H1 (cell line): ENCODE measurements around the gene ASCL5. TPM values are rescaled to one million over a fixed set of nuclear protein-coding genes. Genes with fewer than 3 reads are reported as not detected.

ENCODE experiments used
- CTCF ChIA-PET: fragments of 300-600 bp; sonication (Branson Sonifier 250); formaldehyde crosslinking; loops from one replicate; lab custom pipeline; 2021; ENCODE audit not compliant: partially characterized antibody; lab: Charles Lee
- POLR2A ChIA-PET: fragments of 300-600 bp; sonication (Branson Sonifier 250); formaldehyde crosslinking; loops from one replicate; lab custom pipeline; 2021; ENCODE audit warnings: inconsistent platforms; ENCODE audit not compliant: partially characterized antibody; lab: Charles Lee
- DNase-seq, 2 experiments: peaks; one replicate each; pipeline versions ENCODE4 v3.0.0 to v3.0.0-alpha.2; 2010 to 2022; ENCODE audit warnings: low spot score in 2 of 2, low read depth in 1 of 2, mixed read lengths in 1 of 2
- FAIRE-seq: peaks from 2 replicates; lab custom pipeline; 2011; peaks lifted over from hg19 to GRCh38; lab: Jason Lieb, UNC
- H2AFZ ChIP-seq: 2 replicates; pipeline ENCODE4 v1.8.1; 2012; ENCODE audit warnings: low read length, inconsistent platforms
- H2AK5ac ChIP-seq: 2 replicates; pipeline ENCODE4 v1.6.1; 2013; ENCODE audit warnings: low read depth, low read length
- H2BK120ac ChIP-seq: replicated peaks from 2 replicates; pipeline ENCODE3; 2013; ENCODE audit warnings: low read depth, low read length, inconsistent platforms
- H2BK12ac ChIP-seq: 2 replicates; pipeline ENCODE4 v1.6.1; 2013; ENCODE audit warnings: low read depth, low read length
- H2BK15ac ChIP-seq: 2 replicates; pipeline ENCODE4 v1.6.1; 2013; ENCODE audit warnings: low read length
- H2BK20ac ChIP-seq: 2 replicates; pipeline ENCODE4 v1.6.1; 2013; ENCODE audit warnings: low read length
- H2BK5ac ChIP-seq: 2 replicates; pipeline ENCODE4 v1.6.1; 2013; ENCODE audit warnings: low read depth, low read length
- H3K14ac ChIP-seq: 2 replicates; pipeline ENCODE4 v1.6.1; 2013; ENCODE audit warnings: inconsistent platforms; ENCODE audit not compliant: insufficient read length
- H3K18ac ChIP-seq: 2 replicates; pipeline ENCODE4 v1.6.1; 2013; ENCODE audit warnings: low read length; ENCODE audit errors: extremely low read depth
- H3K23ac ChIP-seq: 2 replicates; pipeline ENCODE4 v1.6.1; 2013; ENCODE audit warnings: inconsistent platforms; ENCODE audit not compliant: insufficient read length
- H3K23me2 ChIP-seq: 2 replicates; pipeline ENCODE4 v1.6.1; 2013; ENCODE audit warnings: low read depth, low read length
- H3K27ac ChIP-seq: 2 replicates; pipeline ENCODE4 v1.6.1; 2011; ENCODE audit warnings: low read depth, low read length, inconsistent platforms
- H3K27me3 ChIP-seq, 4 experiments: replicated peaks in 1 of 4; 1 replicate in 1 of 4; 2 replicates in 3 of 4; pipeline versions ENCODE4 v1.6.1 to v1.8.1; 2011 to 2013; ENCODE audit warnings: low read length in 3 of 4, mild to moderate bottlenecking in 3 of 4, inconsistent platforms in 2 of 4, mixed read lengths in 2 of 4, moderate library complexity in 1 of 4; ENCODE audit not compliant: control insufficient read depth in 3 of 4, insufficient read depth in 3 of 4; ENCODE audit errors: extremely low read depth in 1 of 4
- H3K36me3 ChIP-seq, 4 experiments: 2 replicates each; pipeline versions ENCODE4 v1.6.1 to v1.8.1; 2011 to 2013; ENCODE audit warnings: mild to moderate bottlenecking in 4 of 4, low read length in 3 of 4, moderate library complexity in 2 of 4, control low read depth in 1 of 4, inconsistent platforms in 1 of 4; ENCODE audit not compliant: insufficient read depth in 4 of 4, control insufficient read depth in 2 of 4
- H3K4ac ChIP-seq: replicated peaks from 2 replicates; pipeline ENCODE3; 2013; ENCODE audit warnings: low read length, low read depth, mixed read lengths, inconsistent platforms; ENCODE audit not compliant: insufficient read length
- H3K4me1 ChIP-seq, 4 experiments: replicated peaks in 1 of 4; 1 replicate in 1 of 4; 2 replicates in 3 of 4; pipeline versions ENCODE4 v1.6.1 to v1.8.1; 2011 to 2013; ENCODE audit warnings: low read length in 3 of 4, inconsistent platforms in 2 of 4, mixed read lengths in 1 of 4; ENCODE audit not compliant: insufficient read depth in 4 of 4, control insufficient read depth in 3 of 4
- H3K4me2 ChIP-seq, 2 experiments: 2 replicates each; pipeline versions ENCODE4 v1.6.1 to v1.8.1; 2011 to 2013; ENCODE audit warnings: low read depth in 2 of 2, low read length in 2 of 2, control low read depth in 1 of 2, inconsistent platforms in 1 of 2, mild to moderate bottlenecking in 1 of 2; ENCODE audit not compliant: insufficient read depth in 1 of 2
- H3K4me3 ChIP-seq, 4 experiments: fragments of 200-600, 300-600 bp in 1 of 4; sonication (generic), shearing (Covaris generic), sonication (Bioruptor Twin) in 1 of 4; 2 replicates each; pipeline versions ENCODE4 v1.5.1 to v1.8.1; 2011 to 2016; ENCODE audit warnings: low read length in 4 of 4, low read depth in 3 of 4, control low read depth in 2 of 4, inconsistent platforms in 2 of 4, mild to moderate bottlenecking in 2 of 4, mixed read lengths in 1 of 4, moderate library complexity in 1 of 4; ENCODE audit not compliant: insufficient read depth in 2 of 4; ENCODE audit errors: extremely low read depth in 1 of 4
- H3K56ac ChIP-seq: replicated peaks from 2 replicates; pipeline ENCODE3; 2013; ENCODE audit warnings: low read depth, mild to moderate bottlenecking, mixed read lengths, low read length, inconsistent platforms; ENCODE audit not compliant: insufficient read length
- H3K79me1 ChIP-seq: 2 replicates; pipeline ENCODE4 v1.6.1; 2013; ENCODE audit warnings: low read depth, low read length, control low read depth
- H3K79me2 ChIP-seq, 2 experiments: 2 replicates each; pipeline versions ENCODE4 v1.6.1 to v1.8.1; 2012 to 2013; ENCODE audit warnings: low read length in 2 of 2, mild to moderate bottlenecking in 2 of 2, inconsistent platforms in 1 of 2; ENCODE audit not compliant: insufficient read depth in 2 of 2, control insufficient read depth in 1 of 2
- H3K9ac ChIP-seq, 4 experiments: replicated peaks in 1 of 4; 1 replicate in 1 of 4; 2 replicates in 3 of 4; pipeline versions ENCODE4 v1.6.1 to v1.8.1; 2011 to 2013; ENCODE audit warnings: low read depth in 3 of 4, low read length in 3 of 4, control low read depth in 2 of 4, mild to moderate bottlenecking in 2 of 4, moderate library complexity in 2 of 4, inconsistent platforms in 1 of 4; ENCODE audit errors: extremely low read depth in 1 of 4
- H3K9me3 ChIP-seq, 2 experiments: 2 replicates each; pipeline versions ENCODE4 v1.6.1 to v1.8.1; 2012 to 2013; ENCODE audit warnings: mild to moderate bottlenecking in 2 of 2, moderate library complexity in 2 of 2, control low read depth in 1 of 2, inconsistent platforms in 1 of 2, low read depth in 1 of 2, low read length in 1 of 2, mixed read lengths in 1 of 2; ENCODE audit not compliant: insufficient read depth in 2 of 2
- H4K20me1 ChIP-seq, 2 experiments: replicated peaks in 1 of 2; 2 replicates each; pipeline versions ENCODE3 to v1.8.1; 2011 to 2013; ENCODE audit warnings: inconsistent platforms in 2 of 2, low read length in 2 of 2, mild to moderate bottlenecking in 1 of 2; ENCODE audit not compliant: insufficient read depth in 2 of 2, control insufficient read depth in 1 of 2
- H4K5ac ChIP-seq: 2 replicates; pipeline ENCODE4 v1.6.1; 2013; ENCODE audit warnings: low read length, low read depth, mixed read lengths, inconsistent platforms; ENCODE audit not compliant: insufficient read length
- H4K8ac ChIP-seq: 2 replicates; pipeline ENCODE4 v1.8.0; 2013; ENCODE audit warnings: mild to moderate bottlenecking, moderate library complexity, low read length, inconsistent platforms; ENCODE audit not compliant: insufficient read depth; ENCODE audit errors: extremely low read depth
- H4K91ac ChIP-seq: replicated peaks from 2 replicates; pipeline ENCODE3; 2013; ENCODE audit warnings: low read length, mixed read lengths, inconsistent platforms; ENCODE audit not compliant: insufficient read length
- CTBP2 ChIP-seq: IDR thresholded peaks from 2 replicates; pipeline ENCODE4 v1.7.0; 2011; ENCODE audit warnings: borderline replicate concordance, mild to moderate bottlenecking, moderate library complexity, mixed read lengths, low read length; ENCODE audit not compliant: insufficient read depth, insufficient read length
- FOSL1 ChIP-seq: IDR thresholded peaks from 2 replicates; pipeline ENCODE4 v1.6.1; 2011; ENCODE audit warnings: mild to moderate bottlenecking, low read depth, low read length, moderate library complexity; ENCODE audit not compliant: insufficient read depth
- HDAC2 ChIP-seq, 2 experiments: fragments of 300-600 bp in 1 of 2; sonication (generic) in 1 of 2; IDR thresholded peaks; 2 replicates each; pipeline ENCODE4 v1.6.1; 2011 to 2012; ENCODE audit warnings: low read depth in 2 of 2, low read length in 2 of 2, mild to moderate bottlenecking in 2 of 2, moderate library complexity in 2 of 2, borderline replicate concordance in 1 of 2, inconsistent platforms in 1 of 2
- JUND ChIP-seq: IDR thresholded peaks from 2 replicates; pipeline ENCODE4 v1.6.1; 2011; ENCODE audit warnings: mild to moderate bottlenecking, improper control_type of control experiment, low read length
- KDM1A ChIP-seq: fragments of 200-600, 300-600 bp; sonication (generic); IDR thresholded peaks from 2 replicates; pipeline ENCODE4 v1.7.1; 2016; ENCODE audit warnings: mild to moderate bottlenecking, low read length, borderline replicate concordance
- KDM4A ChIP-seq: IDR thresholded peaks from one replicate; pipeline ENCODE4 v1.7.1; 2012; ENCODE audit warnings: low read depth, mild to moderate bottlenecking, moderate library complexity, low read length, inconsistent platforms; ENCODE audit not compliant: severe bottlenecking
- RFX5 ChIP-seq: IDR thresholded peaks from 2 replicates; pipeline ENCODE4 v1.6.1; 2011; ENCODE audit warnings: low read depth, low read length, improper control_type of control experiment, borderline replicate concordance
- SP4 ChIP-seq: IDR thresholded peaks from 2 replicates; pipeline ENCODE4 v1.6.1; 2012; ENCODE audit warnings: low read length, inconsistent platforms
- WGBS, 2 experiments: shearing (Covaris generic) in 1 of 2; methylation state at CpG; one replicate each; pipeline versions ENCODE4 v1.1.6 to v1.1.7; 2013 to 2015; ENCODE audit warnings: low lambda C conversion rate in 2 of 2, mixed read lengths in 2 of 2, inconsistent platforms in 1 of 2, low coverage in 1 of 2, missing lambda C conversion rate in 1 of 2; ENCODE audit not compliant: insufficient replicate concordance in 2 of 2, insufficient coverage in 1 of 2, insufficient read length in 1 of 2; ENCODE audit errors: extremely low coverage in 1 of 2, missing lambda C conversion rate in 1 of 2; 5-methylcytosine and 5-hydroxymethylcytosine counted together
- polyA plus RNA-seq, 7 experiments: library from polyadenylated mRNA; depleted of rRNA in 3 of 7; stranded (reverse) in 5 of 7; unstranded in 2 of 7; fragments of >200 nt in 5 of 7; fragments of 200-250 nt in 2 of 7; gene quantifications; 1 replicate in 5 of 7; 2 replicates in 1 of 7; 4 replicates in 1 of 7; pipeline versions ENCODE4 v1.2.1 to v1.2.3, GENCODE V29; 2011 to 2013; ENCODE audit warnings: missing spikeins in 2 of 7, mixed read lengths in 2 of 7
- total RNA-seq: library from RNA; stranded (reverse); fragmentation: NEBNext Ultra II Directional; extraction: Animal tissue kit (Norgen Biotek cat#: 25700); gene quantifications from 2 replicates; pipeline ENCODE4 v1.2.1, GENCODE V29; 2021

The ASCL5 gene
- total and polyA plus RNA-seq, 2 of the 8 experiments (the other 6 are each of a cell fraction or from before 2014, with no cell fraction given), result 0.29 to 0.41 TPM

DNA sequence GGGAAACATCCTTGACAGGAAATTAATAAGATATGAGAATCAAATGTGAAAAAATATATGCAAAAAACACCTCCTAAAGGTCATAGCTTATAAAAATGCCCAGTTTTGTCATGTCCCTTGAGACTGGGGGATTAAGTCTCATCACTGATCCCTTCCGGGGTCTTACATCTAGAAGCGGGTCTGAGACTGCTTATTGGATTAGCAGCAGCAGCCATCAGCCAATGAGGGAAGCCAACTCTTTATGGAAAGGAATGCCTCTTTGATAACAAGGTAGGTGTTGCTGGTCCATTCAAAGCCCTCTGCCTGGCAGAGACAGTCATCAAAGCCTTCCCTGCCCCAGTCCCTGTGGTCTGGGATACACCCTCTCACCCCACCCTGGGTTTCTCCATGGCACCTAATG is 10.9 kb downstream of the ASCL5 start:
- 90% methylated on average over 2 of the region's 2 CpGs; no CpG with 5 or more reads in 1 of the 2 experiments for WGBS, 2 experiments
- H3K27me3 ChIP-seq, result peaks cover 9 to 27% (median 21%) of the 10 kb centered on the region in 4 experiments

More for the DNA sequence above, 10.9 kb downstream of the ASCL5 start:
- no peak overlapping the region for H4K8ac ChIP-seq
- H3K36me3 ChIP-seq, result no peaks in the 10 kb centered on the region
- ChIA-PET POLR2A (no interaction called here), CTCF (interaction anchor here (0.8 to 16.3 kb wide), 14 partner anchors 8 to 677 kb away, joined by 3 to 343 read pairs (median 3); partner anchors contain the start of gene ASCL5)
- DNase-seq, result no peak
- H3K27ac ChIP-seq, result no peak overlapping the region
- H2AFZ ChIP-seq, result no peak overlapping the region
- no peak overlapping the region for H2BK20ac ChIP-seq
- H2BK5ac ChIP-seq, result no peak overlapping the region
- H2BK12ac ChIP-seq, result no peak overlapping the region
- TF ChIP-seq RFX5 (no peak), SP4 (no peak), JUND (no peak), FOSL1 (no peak), KDM4A (no peak), KDM1A (no peak), CTBP2 (no peak), HDAC2 (IDR thresholded peaks at IDR 0.05; ENCODE audit: borderline replicate concordance in 1 of 2, low read depth in 2 of 2, low read length in 2 of 2) (no peak)
- no peak overlapping the region for H3K4me2 ChIP-seq
- H3K18ac ChIP-seq, result no peak overlapping the region
- no peaks in the 10 kb centered on the region for H3K79me1 ChIP-seq
- peaks cover 7% of the 10 kb centered on the region; the same call in 1 of the 2 replicates for H3K23me2 ChIP-seq
- H3K4ac ChIP-seq, result no peak overlapping the region
- no peak for FAIRE-seq
- no peak overlapping the region for H3K9ac ChIP-seq
- no peak overlapping the region for H2AK5ac ChIP-seq
- peaks cover 0 to 8% (median under 1%) of the 10 kb centered on the region in 4 experiments; a peak in 1 of 7 replicates for H3K4me1 ChIP-seq
- H3K23ac ChIP-seq, result no peak overlapping the region
- H2BK15ac ChIP-seq, result no peak overlapping the region
- H3K14ac ChIP-seq, result no peak overlapping the region
- H3K79me2 ChIP-seq, result no peaks in the 10 kb centered on the region
- no peak overlapping the region for H2BK120ac ChIP-seq
- no peaks in the 10 kb centered on the region; a peak in 1 of 4 replicates for H3K9me3 ChIP-seq
- no peak overlapping the region for H4K91ac ChIP-seq
- H3K4me3 ChIP-seq, result no peak overlapping the region
- no peak overlapping the region for H4K5ac ChIP-seq
- H4K20me1 ChIP-seq, result no peaks in the 10 kb centered on the region
- H3K56ac ChIP-seq, result no peak overlapping the region
